GM18873 (cell line): Measurements from ENCODE around the gene TMED10.

Experiments used
- ATAC-seq: cut with Tn5 transposase; IDR thresholded peaks from one replicate; pipeline ENCODE4 v1.9.1; 2021; ENCODE audit warnings: mild to moderate bottlenecking, moderate library complexity, moderate number of reproducible peaks; ENCODE audit not compliant: unreplicated experiment, low FRiP score

TMED10 gene

GRCh38 chr14:75176142-75176820, at the start of gene TMED10:
TMED10 (minus strand) TSS chr14:75176612; CDS start chr14:75176579, 33 bp downstream.
- peak; percentile 75 for ATAC-seq

- ATAC-seq: no peak
Measured at GRCh38 chr14:75224561-75224960, 48.1 kb upstream of the TMED10 start.

GRCh38 chr14:75223664-75224154, 47.3 kb upstream of the TMED10 start:
- ATAC-seq: no peak

DNA sequence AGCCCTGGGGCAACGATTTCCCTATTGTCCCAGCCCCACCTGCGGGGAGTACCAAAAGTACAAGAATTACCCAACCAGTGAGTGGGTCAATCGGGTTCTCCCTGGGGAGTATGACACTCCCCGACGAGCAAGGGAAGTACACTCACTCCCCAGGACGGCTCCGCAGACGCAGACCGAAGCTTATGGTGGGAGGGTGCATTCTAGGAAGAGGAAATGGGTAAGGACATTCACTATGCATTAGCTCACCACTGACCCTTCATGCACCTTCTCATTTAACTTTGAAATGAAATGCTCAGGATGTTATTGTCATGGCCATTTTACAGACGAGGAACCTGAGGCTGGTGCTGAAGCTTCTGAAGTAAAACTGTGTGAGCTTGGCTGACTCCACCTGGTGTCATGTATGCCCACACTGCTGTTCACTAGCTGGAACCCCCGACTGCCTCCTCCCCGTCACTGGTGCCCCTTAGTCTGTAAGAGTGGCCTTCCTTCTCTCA, 45.8 kb upstream of the TMED10 start:
- peak; percentile 56 for ATAC-seq

DNA sequence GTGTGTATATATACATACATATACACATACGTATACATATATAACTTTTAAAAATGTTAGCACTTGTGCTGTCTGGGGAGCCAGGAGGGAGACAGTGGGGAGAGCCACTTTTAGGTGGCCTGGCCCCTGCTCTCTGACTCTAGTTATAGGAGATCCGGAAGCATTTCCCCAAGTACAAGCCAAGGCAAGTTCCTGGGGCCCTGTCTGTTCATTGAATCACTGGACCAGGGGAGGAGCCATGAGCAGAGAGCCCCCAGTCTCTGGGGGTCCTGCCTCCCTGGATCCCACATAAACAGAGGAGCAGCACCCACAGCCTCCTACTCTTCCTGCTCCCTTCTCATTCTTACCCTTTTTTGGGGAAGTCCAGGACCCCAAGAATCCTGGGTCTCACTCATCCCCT, 45.4 kb upstream of the TMED10 start:
- peak; percentile 10 for ATAC-seq

- ATAC-seq: no peak
Measured at GRCh38 chr14:75220156-75220555, 43.7 kb upstream of the TMED10 start.

- no peak for ATAC-seq
Measured at GRCh38 chr14:75217508-75218206, 41.2 kb upstream of the TMED10 start.

GRCh38 chr14:75216427-75217006, 40.1 kb upstream of the TMED10 start:
- ATAC-seq: no peak

DNA sequence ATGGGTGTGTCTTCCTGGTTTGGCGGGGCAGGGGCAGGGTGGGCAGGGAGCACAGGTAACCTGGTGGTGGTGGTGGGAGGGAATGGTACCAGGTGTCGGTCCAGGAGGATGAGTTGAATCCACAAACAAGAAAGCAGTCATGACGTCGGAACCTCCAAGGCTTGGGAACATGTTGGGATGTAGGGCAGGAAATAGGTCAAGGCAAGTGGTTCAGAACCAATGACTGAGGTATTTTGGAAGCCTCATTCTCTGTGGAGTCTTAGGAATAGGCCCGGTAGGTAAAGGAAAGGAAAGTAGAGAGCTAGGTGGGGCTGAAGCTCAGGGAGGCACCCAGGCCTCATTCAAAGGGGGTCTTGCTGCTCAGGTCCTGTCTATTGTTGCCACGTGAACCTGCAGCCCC, 39.1 kb upstream of the TMED10 start:
- no peak for ATAC-seq

- no peak for ATAC-seq
Measured at GRCh38 chr14:75214558-75214957, 38.1 kb upstream of the TMED10 start.

DNA sequence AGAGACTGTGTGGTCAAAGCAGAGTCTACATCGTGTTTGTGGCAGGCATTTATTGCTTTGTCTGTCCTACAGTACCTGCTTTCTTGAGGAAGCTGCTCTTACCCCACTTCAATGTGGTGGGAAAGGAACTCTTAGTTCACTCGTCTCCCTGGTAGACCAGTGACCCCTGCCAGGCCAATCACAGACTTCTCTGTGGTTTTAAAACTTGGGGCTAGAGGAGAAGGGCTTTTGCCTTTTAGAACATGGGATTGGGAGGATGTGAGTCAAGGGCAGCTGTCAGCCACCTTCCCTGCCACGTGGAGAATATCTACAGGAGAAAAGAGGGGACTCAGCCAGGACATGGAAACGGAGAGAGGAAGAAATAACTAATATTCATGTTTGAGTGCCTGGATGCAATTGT, 36.8 kb upstream of the TMED10 start:
- ATAC-seq: no peak

DNA sequence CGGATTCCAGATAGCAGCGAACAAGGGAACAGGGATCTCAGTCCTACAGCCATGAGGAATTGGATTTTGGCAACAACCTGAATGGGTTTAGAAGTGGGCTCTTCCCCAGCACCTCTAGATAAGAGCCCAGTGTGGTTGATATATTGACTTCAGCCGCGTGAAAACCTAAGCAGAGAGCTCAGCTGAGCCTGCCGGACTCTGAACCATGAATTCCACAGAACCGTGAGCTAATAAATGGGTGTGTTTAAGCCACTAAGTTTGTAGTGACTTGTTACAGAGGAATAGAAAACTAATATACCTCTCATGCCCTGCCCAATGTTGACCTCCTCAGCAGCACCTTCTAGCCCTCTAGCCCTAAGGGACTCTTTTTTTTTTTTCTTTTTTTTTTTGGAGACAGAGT, 32.4 kb upstream of the TMED10 start:
- ATAC-seq: no peak

GRCh38 chr14:75206190-75206589, 29.8 kb upstream of the TMED10 start:
- no peak for ATAC-seq

DNA sequence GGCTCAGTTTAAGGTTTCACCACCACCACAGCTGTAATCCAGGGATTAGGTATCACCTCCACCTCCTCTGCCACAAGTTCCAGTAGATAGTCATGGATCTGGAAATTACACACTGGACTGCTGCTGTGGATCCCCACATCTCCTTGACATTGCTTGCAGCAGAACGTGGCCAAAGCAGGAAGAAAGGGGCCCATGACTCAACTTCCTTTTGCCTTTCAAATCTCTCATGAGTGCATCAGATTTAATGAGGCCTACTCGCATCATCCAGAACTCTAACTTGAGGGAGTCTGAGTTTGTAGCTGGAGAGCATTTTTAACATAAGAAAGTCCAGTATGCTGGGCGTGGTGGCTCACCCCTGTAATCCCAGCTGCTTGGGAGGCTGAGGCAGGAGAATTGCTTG, 29.2 kb upstream of the TMED10 start:
- no peak for ATAC-seq

DNA sequence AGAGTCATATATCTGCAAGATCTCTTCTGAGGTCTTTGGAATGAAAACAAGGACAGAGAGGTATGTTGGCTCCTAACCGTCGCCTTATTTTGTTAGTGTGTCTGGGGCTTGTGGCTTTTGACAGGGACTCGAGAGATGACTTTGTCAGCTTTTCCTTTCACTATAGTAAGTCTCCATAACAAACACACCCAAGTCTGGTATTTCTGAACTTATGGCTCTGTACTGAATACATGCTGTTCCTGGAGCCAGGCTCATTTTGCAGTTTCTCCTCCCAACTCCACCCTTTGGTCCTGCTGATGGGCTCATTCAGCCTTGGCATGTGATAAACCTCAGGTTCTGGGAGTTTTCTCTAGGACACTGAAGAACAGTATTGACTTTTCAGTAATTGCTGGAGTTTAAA, 27.7 kb upstream of the TMED10 start:
- no peak for ATAC-seq

GRCh38 chr14:75202657-75203056, 26.2 kb upstream of the TMED10 start:
- no peak for ATAC-seq

DNA sequence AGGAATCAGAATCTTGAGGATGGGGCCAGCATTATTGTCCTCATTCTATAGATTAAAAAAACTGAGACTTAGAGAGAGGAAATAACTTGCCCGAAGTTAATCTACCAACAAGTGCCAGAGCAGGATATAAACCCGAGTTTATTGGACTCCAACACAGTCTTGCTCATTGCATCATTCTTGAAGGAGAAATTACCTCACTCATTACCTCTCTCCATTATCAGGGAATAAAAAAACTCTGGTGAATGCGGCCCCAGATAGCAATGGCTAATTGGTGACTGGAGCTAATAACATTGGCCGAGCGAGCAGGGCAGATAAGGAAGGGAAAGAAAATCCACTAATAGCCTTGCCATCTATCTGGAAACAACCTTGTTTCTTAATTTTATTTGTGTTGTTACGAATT, 24.7 kb upstream of the TMED10 start:
- no peak for ATAC-seq

DNA sequence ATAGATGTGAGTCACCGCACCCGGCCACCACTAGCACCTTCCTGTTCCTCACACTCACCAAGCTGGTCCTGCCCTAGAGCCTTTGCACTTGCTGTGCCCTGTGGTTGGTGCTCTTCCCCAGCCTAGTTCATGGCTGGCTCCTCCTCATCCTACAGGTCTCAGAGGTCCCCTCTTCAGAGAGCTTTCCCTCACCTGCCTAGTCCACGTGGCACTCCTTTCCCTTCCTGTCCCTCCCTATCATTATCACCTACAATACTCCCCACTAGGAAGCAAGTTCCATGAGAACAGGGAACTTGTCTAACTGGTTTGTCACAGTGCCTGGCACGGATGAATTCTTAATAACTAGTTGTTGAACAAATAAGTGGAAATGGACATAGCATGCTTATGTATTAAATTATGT, 24.0 kb upstream of the TMED10 start:
- ATAC-seq: no peak

DNA sequence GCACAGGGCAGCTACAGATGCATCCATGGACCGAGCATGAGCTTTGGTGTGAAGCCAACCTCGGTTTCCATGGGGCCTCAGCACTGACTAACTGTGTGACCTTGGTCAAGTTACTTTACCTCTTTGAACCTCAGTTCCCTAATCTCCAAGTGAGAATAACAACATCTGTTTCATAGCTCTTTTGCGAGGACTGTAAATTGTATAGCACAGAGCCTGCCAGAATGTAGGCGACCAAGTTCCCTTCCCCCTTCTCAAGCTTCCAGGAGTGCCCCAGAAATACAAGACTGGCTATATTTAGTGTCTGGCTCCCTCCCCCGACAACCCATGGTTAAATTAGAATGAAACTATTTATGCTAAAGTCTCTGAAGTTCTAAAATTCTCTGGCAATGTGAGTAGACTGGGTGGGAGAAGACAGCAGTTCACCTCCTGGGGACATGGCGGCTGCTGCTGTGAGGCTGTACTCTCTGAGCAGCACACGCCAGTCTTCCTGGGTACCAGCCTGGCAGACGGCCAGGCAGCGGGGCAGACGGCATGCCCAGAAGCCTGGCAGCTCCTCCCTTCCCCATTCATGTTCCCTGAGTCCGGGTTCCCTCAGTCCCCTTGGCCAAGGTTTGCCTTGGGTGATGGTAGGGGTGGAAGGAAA, 22.0 kb upstream of the TMED10 start:
- ATAC-seq: no peak

DNA sequence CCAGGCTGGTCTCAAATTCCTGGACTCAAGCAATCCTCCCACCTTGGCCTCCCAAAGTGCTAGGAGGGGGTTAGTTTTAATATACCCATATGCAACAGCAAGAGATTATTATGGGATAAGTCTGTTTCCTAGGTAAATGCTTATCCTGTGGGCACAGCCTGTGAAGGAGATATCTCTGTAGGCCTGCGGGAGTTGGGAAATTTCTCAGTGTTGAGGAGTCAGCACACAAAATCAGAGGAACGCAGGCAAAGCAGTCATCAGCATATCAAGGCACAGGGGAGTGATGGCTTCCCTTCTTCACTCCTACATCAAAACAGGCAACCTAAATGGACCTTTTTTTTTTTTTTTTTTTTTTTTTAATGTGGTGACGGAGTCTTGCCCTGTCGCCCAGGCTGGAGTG, 20.9 kb upstream of the TMED10 start:
- no peak for ATAC-seq

- no peak for ATAC-seq
Measured at GRCh38 chr14:75196468-75196867, 20.1 kb upstream of the TMED10 start.
